ELR (cell line): ENCODE results near the gene TMEM26.
A peak's percentile ranks its signal among the peaks of the same experiment; 100 is the strongest.

Source experiments
- DNase-seq: peaks from one replicate; pipeline ENCODE4 v3.0.0-alpha.2; 2015; ENCODE audit warnings: low read depth

The TMEM26 gene

DNA sequence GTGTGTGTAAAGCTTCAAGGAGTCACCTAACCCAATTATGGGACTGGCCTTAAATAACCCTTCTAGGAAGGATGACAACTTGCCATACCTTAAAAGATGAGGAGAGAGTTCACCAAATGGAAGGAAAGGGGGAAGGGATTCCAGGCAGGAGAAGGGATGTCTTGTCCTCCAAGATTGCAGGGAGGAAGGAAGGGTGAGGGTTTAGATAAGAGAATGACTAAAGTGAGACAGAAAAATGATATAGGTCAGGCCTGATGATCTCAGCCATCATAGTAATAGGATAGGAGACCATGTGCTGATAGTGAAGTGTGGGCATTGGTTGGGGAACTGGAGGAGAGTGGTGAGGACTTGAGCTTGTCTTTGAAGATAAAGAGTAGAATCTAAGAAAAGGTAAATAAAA lies 7.7 kb upstream of the TMEM26 start:
- no peak for DNase-seq

DNA sequence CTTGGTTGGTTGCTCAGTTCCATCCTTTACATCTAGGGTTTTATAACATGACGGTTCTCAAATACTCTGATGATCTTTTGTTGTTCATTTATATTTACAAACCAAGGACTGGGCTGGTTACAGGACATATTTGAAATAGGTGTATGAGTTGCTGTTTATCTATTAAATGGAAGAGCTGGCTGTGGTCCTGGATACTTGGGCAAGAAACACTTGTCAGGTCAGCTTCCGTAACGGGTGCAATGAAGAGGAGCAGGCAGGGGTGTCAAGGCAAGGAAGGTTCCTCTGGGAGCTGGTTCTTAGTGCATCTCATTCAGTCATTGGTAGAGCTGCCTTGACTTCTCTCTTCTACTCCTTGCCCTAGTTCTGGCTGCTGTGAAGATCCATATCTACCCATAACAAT lies 4.8 kb upstream of the TMEM26 start:
- DNase-seq: no peak

DNA sequence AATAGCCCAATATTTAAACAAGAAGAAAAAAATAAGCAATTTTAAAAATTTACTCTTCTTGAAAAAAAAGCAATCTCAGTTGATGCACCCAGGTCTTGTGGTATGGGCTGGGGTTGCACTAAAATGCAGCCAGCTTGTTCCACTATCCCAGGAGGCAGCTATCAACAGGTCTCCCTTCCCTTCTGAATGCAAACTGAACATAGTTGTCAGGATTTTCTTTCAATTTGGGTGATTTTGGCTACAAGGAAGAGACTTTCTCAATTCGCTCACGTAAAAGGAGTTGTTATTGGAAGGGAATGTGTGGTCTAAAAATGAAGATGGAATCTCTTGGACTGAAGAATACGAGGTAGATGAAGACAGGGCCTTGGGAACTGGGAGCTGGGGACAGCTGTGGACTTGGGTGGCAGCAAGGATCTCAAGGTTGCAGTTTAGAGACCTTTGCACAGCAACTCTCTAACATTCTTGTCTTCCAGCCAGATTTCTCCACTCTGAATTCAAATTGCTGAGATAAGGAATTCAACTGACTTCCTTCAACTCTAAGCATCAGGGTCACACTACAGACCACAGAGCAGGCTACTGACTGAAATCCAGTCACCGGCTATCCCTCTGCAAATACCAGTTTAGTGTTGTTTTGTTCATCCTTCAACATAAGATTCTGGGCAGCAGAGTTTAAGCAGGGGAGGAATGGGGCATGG lies 3.1 kb upstream of the TMEM26 start:
- no peak for DNase-seq

- DNase-seq: no peak
Measured at GRCh38 chr10:61455656-61456055, 2.5 kb upstream of the TMEM26 start.

DNA sequence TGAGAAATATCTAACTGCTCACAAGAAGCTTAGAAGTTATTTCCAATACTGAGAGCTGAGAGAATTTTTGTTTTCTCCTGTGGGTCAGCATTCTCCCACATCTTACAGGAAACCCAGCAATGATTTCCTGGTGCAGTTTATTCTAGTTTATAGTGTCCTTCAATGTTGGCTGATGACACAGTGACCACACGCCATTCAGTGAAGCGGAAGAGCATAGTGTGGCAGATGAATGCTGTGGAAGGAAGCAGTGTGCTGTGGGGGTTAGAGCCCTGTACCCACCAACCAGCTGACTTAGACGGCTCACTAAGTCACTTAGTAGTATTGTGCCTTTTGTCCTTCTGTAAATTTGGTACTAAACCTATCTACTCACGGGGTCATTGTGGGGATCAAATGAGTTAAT lies 1.4 kb upstream of the TMEM26 start:
- no peak for DNase-seq

GRCh38 chr10:61452151-61452651 lies 980 bp downstream of the TMEM26 start:
- DNase-seq: no peak

GRCh38 chr10:61451357-61451756 lies 1.8 kb downstream of the TMEM26 start:
- DNase-seq: no peak

DNA sequence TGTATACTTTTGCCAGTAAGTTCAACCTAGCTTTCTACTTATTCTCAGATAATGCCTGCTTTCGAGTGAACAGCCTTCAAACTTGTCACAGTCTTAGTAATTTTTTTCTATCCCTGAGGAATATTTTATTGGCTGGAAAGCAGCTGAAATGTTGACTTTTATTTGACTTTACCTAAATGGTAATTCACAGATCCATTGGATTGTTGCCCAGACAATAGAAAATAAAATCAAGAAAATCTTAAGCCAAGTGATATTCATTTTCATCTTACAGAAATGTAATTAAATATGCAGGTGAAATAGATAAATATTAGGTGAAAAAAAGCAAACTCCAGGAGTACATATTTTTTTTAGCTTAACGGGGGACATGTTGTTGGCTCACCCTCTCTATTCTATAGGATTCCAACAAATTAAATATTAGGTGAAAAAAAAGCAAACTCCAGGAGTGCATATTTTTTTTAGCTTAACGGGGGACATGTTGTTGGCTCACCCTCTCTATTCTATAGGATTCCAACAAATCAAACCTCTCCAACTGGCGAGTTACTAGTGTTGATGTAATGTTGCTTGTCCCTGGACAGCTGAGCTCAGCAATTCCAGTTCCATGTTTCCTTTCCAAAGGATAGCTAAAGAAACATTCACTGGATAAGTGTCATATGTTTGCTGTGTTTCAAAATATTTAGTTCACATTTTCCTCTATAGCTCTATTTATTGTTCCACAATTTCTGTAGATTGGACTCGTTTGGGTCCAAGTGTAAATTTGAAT lies 4.2 kb downstream of the TMEM26 start:
- no peak for DNase-seq

DNA sequence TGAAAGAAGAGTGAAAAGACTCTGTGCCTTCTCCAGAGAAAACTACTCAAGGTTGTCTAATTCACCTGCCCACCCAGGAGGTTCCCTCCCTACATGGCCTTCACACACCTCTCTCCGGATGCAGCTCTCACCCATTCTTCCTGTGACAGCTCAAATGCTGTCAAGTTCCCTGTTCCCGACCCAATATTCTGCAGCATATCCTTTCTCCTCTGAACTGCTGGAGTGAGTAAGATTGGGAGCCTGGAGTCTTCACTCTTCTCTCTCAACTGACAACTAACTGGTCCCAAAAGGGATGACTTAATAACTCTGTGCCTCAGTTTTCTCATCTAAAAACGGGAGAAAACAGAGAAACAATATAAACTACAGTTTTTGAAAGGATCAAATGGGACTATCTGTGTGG lies 5.1 kb downstream of the TMEM26 start:
- DNase-seq: no peak

- DNase-seq: no peak
Measured at GRCh38 chr10:61439058-61439609, 14.0 kb downstream of the TMEM26 start.

GRCh38 chr10:61438141-61438988 lies 14.8 kb downstream of the TMEM26 start:
- DNase-seq: peak; percentile 56

DNA sequence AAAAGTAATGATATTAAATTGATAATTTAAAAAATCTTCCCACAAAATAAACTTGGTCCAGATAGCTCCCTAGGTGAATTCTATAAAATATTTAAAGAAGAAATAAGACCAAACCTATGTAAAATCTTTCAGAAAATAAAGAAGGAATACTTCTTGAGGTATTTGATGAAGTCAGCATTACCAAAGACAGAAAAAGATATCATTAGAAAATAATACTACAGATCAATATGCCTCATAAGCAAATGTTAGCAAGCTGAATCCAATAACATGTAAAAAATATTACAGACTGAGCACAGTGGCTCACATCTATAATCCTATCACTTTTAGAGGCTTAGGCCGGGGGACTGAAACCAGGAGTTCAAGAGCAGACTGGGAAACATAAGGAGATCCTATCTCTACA lies 30.0 kb downstream of the TMEM26 start:
- DNase-seq: no peak

DNA sequence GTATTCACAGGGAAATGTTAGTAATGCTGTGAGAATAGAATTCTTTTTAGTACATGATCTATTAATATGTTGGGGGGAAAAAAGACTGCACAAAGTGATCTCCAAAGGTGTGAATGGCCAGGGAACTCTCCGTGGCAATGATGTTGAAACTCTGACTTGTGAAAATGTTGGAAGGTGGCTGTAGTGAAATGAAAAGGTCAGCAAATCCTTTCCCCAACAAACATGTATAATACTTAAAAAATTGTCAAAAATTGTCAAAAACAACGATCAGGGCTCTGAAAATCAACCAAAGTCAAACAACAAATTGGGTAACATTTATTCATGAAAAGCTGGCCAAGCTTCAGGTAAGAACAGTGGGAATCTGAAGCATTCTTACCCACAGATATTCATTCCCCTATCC lies 35.5 kb downstream of the TMEM26 start:
- no peak for DNase-seq

GRCh38 chr10:61415824-61416223 lies 37.4 kb downstream of the TMEM26 start:
- no peak for DNase-seq

- DNase-seq: no peak
Measured at GRCh38 chr10:61411706-61412105, 41.5 kb downstream of the TMEM26 start.

DNA sequence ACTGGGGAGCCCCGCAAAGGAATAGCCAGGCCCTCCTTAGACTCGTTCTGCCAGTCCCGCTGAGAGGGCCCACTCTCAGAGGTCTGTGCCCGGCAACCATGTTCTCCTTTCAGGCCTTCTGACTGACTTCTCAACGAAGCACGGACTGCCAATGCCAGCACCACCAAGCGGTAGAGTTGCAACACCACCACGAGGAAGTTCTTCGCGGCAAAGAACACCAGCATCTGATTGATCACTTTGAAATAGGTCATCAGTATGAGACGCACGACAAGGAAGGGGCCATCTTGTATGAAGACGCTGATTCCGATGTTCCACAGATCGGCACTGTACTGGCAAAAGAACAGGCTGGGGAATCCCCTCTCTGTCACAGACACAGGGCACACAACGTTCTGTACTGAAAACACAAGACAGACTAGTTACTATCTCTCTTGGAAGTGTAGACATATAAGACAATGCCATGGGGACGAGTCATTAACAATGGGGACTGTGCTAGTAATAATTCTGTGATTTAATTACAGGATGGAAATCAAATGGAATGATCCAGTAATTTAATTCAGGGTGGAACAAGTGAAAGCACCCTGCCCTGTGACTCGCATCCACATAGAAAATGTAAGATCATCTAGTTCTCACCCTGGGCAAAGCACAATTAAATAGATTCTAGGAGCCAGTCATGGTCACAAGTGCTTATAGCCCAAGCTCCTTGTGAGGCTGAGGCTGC lies 42.7 kb downstream of the TMEM26 start:
- DNase-seq: no peak

DNA sequence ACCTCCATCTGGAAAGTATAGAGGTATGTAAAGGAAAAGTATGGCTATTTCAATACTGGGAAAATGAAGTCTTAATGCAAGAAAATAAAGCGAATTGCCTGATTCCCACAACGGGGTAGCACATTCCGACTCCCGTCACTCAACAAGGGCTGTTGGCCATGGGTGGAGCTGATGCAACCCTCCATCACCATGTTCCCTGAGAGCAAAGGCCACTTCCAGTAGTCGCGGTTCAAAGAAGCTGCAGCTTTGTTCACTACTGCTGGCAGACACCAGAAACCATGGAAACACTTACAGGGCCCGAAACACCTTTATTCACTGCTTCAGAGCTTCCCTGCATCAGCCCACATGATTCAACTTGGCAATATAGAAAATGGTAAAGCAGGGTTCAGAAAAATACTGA lies 44.0 kb downstream of the TMEM26 start:
- no peak for DNase-seq

- DNase-seq: no peak
Measured at GRCh38 chr10:61408105-61408504, 45.1 kb downstream of the TMEM26 start.

DNA sequence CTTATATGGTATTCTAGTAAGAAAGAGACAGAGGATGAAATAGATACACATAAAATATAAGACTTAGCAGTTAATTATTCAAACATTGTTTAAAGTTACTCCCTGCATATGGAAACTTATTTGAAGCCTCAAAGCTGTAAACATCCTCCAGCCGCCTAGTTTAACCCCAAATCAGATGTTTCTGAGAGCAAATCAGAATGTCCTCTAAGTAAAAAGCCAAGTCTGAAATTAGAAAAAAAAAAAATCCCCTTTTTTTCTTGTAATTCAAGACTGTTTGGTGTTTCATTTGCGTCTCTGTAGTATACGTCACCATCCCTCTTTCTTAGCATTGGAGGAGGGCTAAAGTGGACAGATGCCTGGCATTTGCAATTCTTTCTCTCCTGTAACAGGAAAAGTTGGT lies 46.4 kb downstream of the TMEM26 start:
- no peak for DNase-seq

DNA sequence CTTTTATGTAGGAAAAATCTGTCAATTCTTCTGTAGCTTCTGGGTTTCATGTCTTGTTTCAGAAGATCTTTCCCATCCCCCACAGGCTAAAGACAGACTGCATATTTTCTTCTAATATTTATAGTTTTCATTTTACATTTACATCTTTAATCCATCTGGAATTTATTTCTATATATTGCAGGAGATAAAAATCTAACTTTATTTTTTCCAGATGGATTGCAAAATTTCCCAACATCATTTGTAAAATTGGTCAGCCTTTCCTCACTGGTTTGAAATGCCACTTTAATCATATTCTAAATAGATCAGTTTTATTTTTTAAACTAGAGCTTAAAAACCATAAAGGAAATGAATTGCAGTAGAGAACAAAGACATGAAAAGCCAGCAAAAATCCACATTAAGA lies 46.9 kb downstream of the TMEM26 start:
- no peak for DNase-seq

GRCh38 chr10:61404751-61405150 lies 48.4 kb downstream of the TMEM26 start:
- DNase-seq: peak; percentile 22

GRCh38 chr10:61400524-61400923 lies 52.7 kb downstream of the TMEM26 start:
- no peak for DNase-seq
